Mammary epithelial cell (primary cell): ENCODE measurements around the gene MEGF6.

Experiments used
- CTCF ChIP-seq, 2 donors: IDR thresholded peaks in 1 of 2; conservative IDR thresholded peaks in 1 of 2; 2 replicates each; pipeline ENCODE4 v1.5.1; 2011 to 2012; ENCODE audit warnings: inconsistent platforms in 2 of 2, low read length in 2 of 2, mild to moderate bottlenecking in 2 of 2, control low read depth in 1 of 2, low read depth in 1 of 2; ENCODE audit not compliant: insufficient read depth in 1 of 2; ENCODE audit errors: extremely low read depth in 1 of 2
- EZH2 ChIP-seq: IDR thresholded peaks from 2 replicates; pipeline ENCODE4 v1.6.1; 2012; ENCODE audit warnings: low read length, inconsistent platforms, borderline replicate concordance

GRCh38 chr1:3595949-3596348 is 15.4 kb downstream of the MEGF6 start:
- TF ChIP-seq EZH2 (no peak), CTCF (conservative IDR thresholded peaks at IDR 0.05 in 1 of 2, IDR thresholded peaks at IDR 0.05 in 1 of 2; ENCODE audit: extremely low read depth in 1 of 2, insufficient read depth in 1 of 2, low read depth in 1 of 2, low read length in 2 of 2) (no peak)
